Measurements from ENCODE around the gene SOWAHA. TPM values are rescaled to one million over a fixed set of nuclear protein-coding genes. Genes with fewer than 3 reads are reported as not detected.

The SOWAHA gene
- total and polyA plus RNA-seq, 10 of the 15 experiments (the other 5 are each of a cell fraction or from before 2014, with no cell fraction given), result 0.02 to 0.37 (median 0.05) TPM; not detected in 4

GRCh38 chr5:132865668-132866341 is 52.7 kb downstream of the SOWAHA start (continued):
- TF ChIP-seq ZNF687 (IDR thresholded peaks at IDR 0.05), result peak; percentile 75; the same call in 1 of the 2 replicates
- TF ChIP-seq NKRF (conservative IDR thresholded peaks at IDR 0.05), result peak; percentile 30; the same call in 1 of the 2 replicates
- TF ChIP-seq, protein P1, sequence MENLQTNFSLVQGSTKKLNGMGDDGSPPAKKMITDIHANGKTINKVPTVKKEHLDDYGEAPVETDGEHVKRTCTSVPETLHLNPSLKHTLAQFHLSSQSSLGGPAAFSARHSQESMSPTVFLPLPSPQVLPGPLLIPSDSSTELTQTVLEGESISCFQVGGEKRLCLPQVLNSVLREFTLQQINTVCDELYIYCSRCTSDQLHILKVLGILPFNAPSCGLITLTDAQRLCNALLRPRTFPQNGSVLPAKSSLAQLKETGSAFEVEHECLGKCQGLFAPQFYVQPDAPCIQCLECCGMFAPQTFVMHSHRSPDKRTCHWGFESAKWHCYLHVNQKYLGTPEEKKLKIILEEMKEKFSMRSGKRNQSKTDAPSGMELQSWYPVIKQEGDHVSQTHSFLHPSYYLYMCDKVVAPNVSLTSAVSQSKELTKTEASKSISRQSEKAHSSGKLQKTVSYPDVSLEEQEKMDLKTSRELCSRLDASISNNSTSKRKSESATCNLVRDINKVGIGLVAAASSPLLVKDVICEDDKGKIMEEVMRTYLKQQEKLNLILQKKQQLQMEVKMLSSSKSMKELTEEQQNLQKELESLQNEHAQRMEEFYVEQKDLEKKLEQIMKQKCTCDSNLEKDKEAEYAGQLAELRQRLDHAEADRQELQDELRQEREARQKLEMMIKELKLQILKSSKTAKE (IDR thresholded peaks at IDR 0.05; ENCODE audit: low read depth, poor library complexity, severe bottlenecking), result no peak
- TF ChIP-seq, protein P2, sequence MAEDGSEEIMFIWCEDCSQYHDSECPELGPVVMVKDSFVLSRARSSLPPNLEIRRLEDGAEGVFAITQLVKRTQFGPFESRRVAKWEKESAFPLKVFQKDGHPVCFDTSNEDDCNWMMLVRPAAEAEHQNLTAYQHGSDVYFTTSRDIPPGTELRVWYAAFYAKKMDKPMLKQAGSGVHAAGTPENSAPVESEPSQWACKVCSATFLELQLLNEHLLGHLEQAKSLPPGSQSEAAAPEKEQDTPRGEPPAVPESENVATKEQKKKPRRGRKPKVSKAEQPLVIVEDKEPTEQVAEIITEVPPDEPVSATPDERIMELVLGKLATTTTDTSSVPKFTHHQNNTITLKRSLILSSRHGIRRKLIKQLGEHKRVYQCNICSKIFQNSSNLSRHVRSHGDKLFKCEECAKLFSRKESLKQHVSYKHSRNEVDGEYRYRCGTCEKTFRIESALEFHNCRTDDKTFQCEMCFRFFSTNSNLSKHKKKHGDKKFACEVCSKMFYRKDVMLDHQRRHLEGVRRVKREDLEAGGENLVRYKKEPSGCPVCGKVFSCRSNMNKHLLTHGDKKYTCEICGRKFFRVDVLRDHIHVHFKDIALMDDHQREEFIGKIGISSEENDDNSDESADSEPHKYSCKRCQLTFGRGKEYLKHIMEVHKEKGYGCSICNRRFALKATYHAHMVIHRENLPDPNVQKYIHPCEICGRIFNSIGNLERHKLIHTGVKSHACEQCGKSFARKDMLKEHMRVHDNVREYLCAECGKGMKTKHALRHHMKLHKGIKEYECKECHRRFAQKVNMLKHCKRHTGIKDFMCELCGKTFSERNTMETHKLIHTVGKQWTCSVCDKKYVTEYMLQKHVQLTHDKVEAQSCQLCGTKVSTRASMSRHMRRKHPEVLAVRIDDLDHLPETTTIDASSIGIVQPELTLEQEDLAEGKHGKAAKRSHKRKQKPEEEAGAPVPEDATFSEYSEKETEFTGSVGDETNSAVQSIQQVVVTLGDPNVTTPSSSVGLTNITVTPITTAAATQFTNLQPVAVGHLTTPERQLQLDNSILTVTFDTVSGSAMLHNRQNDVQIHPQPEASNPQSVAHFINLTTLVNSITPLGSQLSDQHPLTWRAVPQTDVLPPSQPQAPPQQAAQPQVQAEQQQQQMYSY (CRISPR knock-in tag; IDR thresholded peaks at IDR 0.05), result no peak
- TF ChIP-seq, protein P3, sequence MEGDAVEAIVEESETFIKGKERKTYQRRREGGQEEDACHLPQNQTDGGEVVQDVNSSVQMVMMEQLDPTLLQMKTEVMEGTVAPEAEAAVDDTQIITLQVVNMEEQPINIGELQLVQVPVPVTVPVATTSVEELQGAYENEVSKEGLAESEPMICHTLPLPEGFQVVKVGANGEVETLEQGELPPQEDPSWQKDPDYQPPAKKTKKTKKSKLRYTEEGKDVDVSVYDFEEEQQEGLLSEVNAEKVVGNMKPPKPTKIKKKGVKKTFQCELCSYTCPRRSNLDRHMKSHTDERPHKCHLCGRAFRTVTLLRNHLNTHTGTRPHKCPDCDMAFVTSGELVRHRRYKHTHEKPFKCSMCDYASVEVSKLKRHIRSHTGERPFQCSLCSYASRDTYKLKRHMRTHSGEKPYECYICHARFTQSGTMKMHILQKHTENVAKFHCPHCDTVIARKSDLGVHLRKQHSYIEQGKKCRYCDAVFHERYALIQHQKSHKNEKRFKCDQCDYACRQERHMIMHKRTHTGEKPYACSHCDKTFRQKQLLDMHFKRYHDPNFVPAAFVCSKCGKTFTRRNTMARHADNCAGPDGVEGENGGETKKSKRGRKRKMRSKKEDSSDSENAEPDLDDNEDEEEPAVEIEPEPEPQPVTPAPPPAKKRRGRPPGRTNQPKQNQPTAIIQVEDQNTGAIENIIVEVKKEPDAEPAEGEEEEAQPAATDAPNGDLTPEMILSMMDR (IDR thresholded peaks at IDR 0.05 in 2 of 3, conservative IDR thresholded peaks at IDR 0.05 in 1 of 3; ENCODE audit: control insufficient read depth in 2 of 3, extremely low read depth in 1 of 3, insufficient read depth in 1 of 3, low read depth in 3 of 3, low read length in 3 of 3), result no peak
- TF ChIP-seq NFIC (IDR thresholded peaks at IDR 0.05; ENCODE audit: low read depth, low read length), result no peak
- TF ChIP-seq, protein P4, sequence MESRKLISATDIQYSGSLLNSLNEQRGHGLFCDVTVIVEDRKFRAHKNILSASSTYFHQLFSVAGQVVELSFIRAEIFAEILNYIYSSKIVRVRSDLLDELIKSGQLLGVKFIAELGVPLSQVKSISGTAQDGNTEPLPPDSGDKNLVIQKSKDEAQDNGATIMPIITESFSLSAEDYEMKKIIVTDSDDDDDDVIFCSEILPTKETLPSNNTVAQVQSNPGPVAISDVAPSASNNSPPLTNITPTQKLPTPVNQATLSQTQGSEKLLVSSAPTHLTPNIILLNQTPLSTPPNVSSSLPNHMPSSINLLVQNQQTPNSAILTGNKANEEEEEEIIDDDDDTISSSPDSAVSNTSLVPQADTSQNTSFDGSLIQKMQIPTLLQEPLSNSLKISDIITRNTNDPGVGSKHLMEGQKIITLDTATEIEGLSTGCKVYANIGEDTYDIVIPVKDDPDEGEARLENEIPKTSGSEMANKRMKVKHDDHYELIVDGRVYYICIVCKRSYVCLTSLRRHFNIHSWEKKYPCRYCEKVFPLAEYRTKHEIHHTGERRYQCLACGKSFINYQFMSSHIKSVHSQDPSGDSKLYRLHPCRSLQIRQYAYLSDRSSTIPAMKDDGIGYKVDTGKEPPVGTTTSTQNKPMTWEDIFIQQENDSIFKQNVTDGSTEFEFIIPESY (IDR thresholded peaks at IDR 0.05), result 0 out of 2 replicates have a peak, but pooled peaks have one; percentile 26

Data from GM12878 (cell line).